ENCODE data around the gene TMEM192. TPM values are rescaled to one million over a fixed set of nuclear protein-coding genes. Genes with fewer than 3 reads are reported as not detected.

Gene TMEM192
- total and polyA plus RNA-seq, 2 of the 13 experiments (the other 11 are each of a cell fraction or from before 2014, with no cell fraction given) = 19.8 to 19.9 TPM

DNA sequence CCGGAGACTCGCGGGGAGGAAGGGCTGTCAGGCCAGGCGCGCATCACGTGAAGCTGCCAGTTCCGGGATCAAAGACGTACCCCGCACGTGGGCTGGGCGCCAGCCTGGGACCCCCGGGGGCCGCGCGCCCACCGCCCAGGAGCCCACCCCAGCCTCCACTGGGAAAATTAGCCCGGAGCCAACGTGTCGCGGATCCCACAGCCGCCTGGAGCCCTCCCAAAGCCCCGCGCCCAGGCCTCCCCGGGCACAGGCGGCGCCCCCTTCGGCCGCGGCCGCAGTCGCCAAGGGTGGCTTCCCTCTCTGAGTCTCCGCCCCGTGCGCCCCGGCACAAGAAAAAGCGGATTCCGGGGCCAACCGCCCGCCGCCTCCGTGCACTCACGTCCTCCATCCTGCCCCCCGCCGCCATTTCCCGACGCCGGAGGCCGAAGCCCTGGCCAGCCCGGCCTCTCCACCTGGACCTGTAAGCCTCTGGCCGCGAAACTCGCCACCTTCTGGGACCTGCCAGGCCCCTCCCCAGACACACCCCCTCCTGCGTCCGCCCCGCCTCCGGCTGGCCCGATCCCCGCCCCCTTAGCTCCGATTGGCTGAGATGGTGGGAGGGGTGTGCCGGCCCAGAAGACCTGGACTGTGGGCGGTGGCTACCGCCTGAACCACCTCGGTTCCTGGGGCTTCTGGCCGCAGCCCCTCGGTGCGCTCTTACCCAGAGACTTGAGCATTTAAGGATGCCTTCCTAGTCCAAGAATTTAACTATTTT, at the start of gene TMEM192 (continued):
- TF ChIP-seq, protein P1, sequence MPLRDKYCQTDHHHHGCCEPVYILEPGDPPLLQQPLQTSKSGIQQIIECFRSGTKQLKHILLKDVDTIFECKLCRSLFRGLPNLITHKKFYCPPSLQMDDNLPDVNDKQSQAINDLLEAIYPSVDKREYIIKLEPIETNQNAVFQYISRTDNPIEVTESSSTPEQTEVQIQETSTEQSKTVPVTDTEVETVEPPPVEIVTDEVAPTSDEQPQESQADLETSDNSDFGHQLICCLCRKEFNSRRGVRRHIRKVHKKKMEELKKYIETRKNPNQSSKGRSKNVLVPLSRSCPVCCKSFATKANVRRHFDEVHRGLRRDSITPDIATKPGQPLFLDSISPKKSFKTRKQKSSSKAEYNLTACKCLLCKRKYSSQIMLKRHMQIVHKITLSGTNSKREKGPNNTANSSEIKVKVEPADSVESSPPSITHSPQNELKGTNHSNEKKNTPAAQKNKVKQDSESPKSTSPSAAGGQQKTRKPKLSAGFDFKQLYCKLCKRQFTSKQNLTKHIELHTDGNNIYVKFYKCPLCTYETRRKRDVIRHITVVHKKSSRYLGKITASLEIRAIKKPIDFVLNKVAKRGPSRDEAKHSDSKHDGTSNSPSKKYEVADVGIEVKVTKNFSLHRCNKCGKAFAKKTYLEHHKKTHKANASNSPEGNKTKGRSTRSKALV (CRISPR knock-in tag; IDR thresholded peaks at IDR 0.05) = peak; percentile 47; the same call in 1 of the 2 replicates
- TF ChIP-seq ATF1 (CRISPR knock-in tag; IDR thresholded peaks at IDR 0.05) (no peak), ZNF230 (CRISPR knock-in tag; IDR thresholded peaks at IDR 0.05) (no peak), SP1 (IDR thresholded peaks at IDR 0.05) (no peak), SP1 (CRISPR knock-in tag; IDR thresholded peaks at IDR 0.05) (peak; percentile 86), ZNF724P (CRISPR knock-in tag; IDR thresholded peaks at IDR 0.05; ENCODE audit: borderline replicate concordance) (no peak), HHEX (CRISPR knock-in tag; IDR thresholded peaks at IDR 0.05) (no peak), TOPORS (CRISPR knock-in tag; IDR thresholded peaks at IDR 0.05) (peak; percentile 7; the same call in 1 of the 2 replicates), SPEN (CRISPR knock-in tag; IDR thresholded peaks at IDR 0.05; ENCODE audit: low read depth) (peak; percentile 69), ZFP37 (CRISPR knock-in tag; IDR thresholded peaks at IDR 0.05; ENCODE audit: borderline replicate concordance) (no peak; the same call in 1 of the 2 replicates), FLYWCH1 (CRISPR knock-in tag; IDR thresholded peaks at IDR 0.05) (peak; percentile 83; the same call in 1 of the 2 replicates), ZNF720 (CRISPR knock-in tag; IDR thresholded peaks at IDR 0.05) (no peak), ZNF143 (CRISPR knock-in tag; IDR thresholded peaks at IDR 0.05) (no peak), RBM39 (IDR thresholded peaks at IDR 0.05; ENCODE audit: low read depth, low read length, poor library complexity, severe bottlenecking) (peak; percentile 56), HOXD1 (CRISPR knock-in tag; IDR thresholded peaks at IDR 0.05) (no peak; the same call in 1 of the 2 replicates), TBX2 (CRISPR knock-in tag; IDR thresholded peaks at IDR 0.05; ENCODE audit: borderline replicate concordance) (peak; percentile 42; the same call in 1 of the 2 replicates), IKZF4 (CRISPR knock-in tag; IDR thresholded peaks at IDR 0.05; ENCODE audit: borderline replicate concordance, low read depth, not compliant biosample characterization) (peak; percentile 66)
- TF ChIP-seq, protein P2, sequence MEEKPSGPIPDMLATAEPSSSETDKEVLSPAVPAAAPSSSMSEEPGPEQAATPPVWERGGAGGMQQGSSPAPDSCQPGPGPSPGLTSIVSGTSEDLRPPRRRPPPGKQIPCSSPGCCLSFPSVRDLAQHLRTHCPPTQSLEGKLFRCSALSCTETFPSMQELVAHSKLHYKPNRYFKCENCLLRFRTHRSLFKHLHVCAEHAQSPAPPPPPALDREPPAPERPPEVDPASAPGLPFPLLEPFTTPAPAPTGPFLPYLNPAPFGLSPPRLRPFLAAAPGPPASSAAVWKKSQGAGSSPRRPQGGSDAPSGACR (CRISPR knock-in tag; IDR thresholded peaks at IDR 0.05) = peak; percentile 81
- TF ChIP-seq, protein P3, sequence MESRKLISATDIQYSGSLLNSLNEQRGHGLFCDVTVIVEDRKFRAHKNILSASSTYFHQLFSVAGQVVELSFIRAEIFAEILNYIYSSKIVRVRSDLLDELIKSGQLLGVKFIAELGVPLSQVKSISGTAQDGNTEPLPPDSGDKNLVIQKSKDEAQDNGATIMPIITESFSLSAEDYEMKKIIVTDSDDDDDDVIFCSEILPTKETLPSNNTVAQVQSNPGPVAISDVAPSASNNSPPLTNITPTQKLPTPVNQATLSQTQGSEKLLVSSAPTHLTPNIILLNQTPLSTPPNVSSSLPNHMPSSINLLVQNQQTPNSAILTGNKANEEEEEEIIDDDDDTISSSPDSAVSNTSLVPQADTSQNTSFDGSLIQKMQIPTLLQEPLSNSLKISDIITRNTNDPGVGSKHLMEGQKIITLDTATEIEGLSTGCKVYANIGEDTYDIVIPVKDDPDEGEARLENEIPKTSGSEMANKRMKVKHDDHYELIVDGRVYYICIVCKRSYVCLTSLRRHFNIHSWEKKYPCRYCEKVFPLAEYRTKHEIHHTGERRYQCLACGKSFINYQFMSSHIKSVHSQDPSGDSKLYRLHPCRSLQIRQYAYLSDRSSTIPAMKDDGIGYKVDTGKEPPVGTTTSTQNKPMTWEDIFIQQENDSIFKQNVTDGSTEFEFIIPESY (CRISPR knock-in tag; IDR thresholded peaks at IDR 0.05) = no peak
- TF ChIP-seq, protein P4, sequence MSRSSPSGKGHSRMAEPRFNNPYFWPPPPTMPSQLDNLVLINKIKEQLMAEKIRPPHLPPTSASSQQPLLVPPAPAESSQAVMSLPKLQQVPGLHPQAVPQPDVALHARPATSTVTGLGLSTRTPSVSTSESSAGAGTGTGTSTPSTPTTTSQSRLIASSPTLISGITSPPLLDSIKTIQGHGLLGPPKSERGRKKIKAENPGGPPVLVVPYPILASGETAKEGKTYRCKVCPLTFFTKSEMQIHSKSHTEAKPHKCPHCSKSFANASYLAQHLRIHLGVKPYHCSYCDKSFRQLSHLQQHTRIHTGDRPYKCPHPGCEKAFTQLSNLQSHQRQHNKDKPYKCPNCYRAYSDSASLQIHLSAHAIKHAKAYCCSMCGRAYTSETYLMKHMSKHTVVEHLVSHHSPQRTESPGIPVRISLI (CRISPR knock-in tag; IDR thresholded peaks at IDR 0.05; ENCODE audit: borderline replicate concordance) = 0 out of 2 replicates have a peak, but pooled peaks have one; percentile 17
- TF ChIP-seq, protein P5, sequence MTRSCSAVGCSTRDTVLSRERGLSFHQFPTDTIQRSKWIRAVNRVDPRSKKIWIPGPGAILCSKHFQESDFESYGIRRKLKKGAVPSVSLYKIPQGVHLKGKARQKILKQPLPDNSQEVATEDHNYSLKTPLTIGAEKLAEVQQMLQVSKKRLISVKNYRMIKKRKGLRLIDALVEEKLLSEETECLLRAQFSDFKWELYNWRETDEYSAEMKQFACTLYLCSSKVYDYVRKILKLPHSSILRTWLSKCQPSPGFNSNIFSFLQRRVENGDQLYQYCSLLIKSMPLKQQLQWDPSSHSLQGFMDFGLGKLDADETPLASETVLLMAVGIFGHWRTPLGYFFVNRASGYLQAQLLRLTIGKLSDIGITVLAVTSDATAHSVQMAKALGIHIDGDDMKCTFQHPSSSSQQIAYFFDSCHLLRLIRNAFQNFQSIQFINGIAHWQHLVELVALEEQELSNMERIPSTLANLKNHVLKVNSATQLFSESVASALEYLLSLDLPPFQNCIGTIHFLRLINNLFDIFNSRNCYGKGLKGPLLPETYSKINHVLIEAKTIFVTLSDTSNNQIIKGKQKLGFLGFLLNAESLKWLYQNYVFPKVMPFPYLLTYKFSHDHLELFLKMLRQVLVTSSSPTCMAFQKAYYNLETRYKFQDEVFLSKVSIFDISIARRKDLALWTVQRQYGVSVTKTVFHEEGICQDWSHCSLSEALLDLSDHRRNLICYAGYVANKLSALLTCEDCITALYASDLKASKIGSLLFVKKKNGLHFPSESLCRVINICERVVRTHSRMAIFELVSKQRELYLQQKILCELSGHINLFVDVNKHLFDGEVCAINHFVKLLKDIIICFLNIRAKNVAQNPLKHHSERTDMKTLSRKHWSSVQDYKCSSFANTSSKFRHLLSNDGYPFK (CRISPR knock-in tag; IDR thresholded peaks at IDR 0.05; ENCODE audit: borderline replicate concordance) = peak; percentile 33; the same call in 1 of the 2 replicates

Measured in HepG2 (cell line).